BE2C (cell line): ENCODE results near the gene ZNF787.

Experiments
- DNase-seq: peaks from one replicate; pipeline ENCODE4 v3.0.0-alpha.2; 2020
- H3K27me3 ChIP-seq: fragments of 250-450 bp; sonication (Bioruptor Pico); 2 replicates; pipeline ENCODE4 v1.5.1; 2020; ENCODE audit warnings: mild to moderate bottlenecking
- H3K36me3 ChIP-seq: fragments of 250-450 bp; sonication (Bioruptor Pico); 2 replicates; pipeline ENCODE4 v1.5.1; 2020; ENCODE audit warnings: mild to moderate bottlenecking
- H3K4me1 ChIP-seq: fragments of 250-450 bp; sonication (Bioruptor Pico); 2 replicates; pipeline ENCODE4 v1.5.1; 2020
- H3K4me3 ChIP-seq: 2 replicates; pipeline ENCODE4 v1.5.1; 2011; ENCODE audit warnings: low read depth, low read length
- H3K9me3 ChIP-seq: fragments of 250-450 bp; sonication (Bioruptor Pico); 2 replicates; pipeline ENCODE4 v1.5.1; 2020
- TF ChIP-seq, protein P1 (sequence below): IDR thresholded peaks from 2 replicates; pipeline ENCODE4 v1.5.1; 2012; ENCODE audit warnings: mild to moderate bottlenecking, low read depth, low read length

Gene ZNF787

GRCh38 chr19:56086671-56087430, 34.2 kb downstream of the ZNF787 start:
- Histone ChIP-seq H3K9me3 (no peaks in the 10 kb centered on the region), H3K36me3 (peaks cover 4% of the 10 kb centered on the region), H3K4me3 (no peak overlapping the region), H3K27me3 (no peaks in the 10 kb centered on the region), H3K4me1 (no peaks in the 10 kb centered on the region)
- DNase-seq = no peak
- TF ChIP-seq, protein P1, sequence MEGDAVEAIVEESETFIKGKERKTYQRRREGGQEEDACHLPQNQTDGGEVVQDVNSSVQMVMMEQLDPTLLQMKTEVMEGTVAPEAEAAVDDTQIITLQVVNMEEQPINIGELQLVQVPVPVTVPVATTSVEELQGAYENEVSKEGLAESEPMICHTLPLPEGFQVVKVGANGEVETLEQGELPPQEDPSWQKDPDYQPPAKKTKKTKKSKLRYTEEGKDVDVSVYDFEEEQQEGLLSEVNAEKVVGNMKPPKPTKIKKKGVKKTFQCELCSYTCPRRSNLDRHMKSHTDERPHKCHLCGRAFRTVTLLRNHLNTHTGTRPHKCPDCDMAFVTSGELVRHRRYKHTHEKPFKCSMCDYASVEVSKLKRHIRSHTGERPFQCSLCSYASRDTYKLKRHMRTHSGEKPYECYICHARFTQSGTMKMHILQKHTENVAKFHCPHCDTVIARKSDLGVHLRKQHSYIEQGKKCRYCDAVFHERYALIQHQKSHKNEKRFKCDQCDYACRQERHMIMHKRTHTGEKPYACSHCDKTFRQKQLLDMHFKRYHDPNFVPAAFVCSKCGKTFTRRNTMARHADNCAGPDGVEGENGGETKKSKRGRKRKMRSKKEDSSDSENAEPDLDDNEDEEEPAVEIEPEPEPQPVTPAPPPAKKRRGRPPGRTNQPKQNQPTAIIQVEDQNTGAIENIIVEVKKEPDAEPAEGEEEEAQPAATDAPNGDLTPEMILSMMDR = no peak

DNA sequence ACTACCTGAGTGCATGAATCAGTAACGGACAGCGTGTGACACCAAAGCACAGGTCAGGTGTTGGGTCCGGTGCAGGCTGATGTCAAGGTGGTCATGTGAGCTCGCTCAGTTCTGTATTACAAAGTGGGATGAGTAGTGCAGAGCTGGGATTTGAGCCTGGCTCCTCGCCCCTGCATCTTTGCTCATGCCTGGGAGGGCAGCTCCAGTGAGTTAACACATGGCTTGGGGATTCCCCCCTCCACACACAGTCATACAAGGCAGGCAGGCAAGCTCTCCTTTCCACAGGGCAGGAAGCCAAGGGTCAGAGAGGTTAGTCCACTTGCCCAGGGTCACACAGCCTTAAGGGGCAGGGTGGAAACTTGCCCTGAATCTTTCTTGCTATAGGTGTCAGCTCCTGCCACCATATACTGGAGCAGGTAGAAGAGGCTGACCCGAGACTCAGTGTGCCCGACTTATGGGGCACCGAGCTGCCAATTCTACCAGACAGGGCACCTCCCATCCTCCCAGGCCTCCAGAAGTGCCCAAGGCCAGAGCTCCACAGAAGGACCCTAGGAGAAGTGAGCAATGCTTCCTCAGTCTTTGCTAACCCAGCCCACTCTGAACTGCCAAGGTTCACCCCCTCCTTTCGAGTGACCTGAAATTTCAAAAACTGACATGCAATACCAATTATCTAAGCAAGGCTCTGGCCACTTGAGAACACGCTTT, 35.4 kb downstream of the ZNF787 start:
- Histone ChIP-seq H3K27me3 (no peaks in the 10 kb centered on the region), H3K4me3 (no peak overlapping the region), H3K36me3 (peaks cover 4% of the 10 kb centered on the region), H3K4me1 (no peaks in the 10 kb centered on the region), H3K9me3 (no peaks in the 10 kb centered on the region)
- TF ChIP-seq, protein P1 = no peak
- no peak for DNase-seq

DNA sequence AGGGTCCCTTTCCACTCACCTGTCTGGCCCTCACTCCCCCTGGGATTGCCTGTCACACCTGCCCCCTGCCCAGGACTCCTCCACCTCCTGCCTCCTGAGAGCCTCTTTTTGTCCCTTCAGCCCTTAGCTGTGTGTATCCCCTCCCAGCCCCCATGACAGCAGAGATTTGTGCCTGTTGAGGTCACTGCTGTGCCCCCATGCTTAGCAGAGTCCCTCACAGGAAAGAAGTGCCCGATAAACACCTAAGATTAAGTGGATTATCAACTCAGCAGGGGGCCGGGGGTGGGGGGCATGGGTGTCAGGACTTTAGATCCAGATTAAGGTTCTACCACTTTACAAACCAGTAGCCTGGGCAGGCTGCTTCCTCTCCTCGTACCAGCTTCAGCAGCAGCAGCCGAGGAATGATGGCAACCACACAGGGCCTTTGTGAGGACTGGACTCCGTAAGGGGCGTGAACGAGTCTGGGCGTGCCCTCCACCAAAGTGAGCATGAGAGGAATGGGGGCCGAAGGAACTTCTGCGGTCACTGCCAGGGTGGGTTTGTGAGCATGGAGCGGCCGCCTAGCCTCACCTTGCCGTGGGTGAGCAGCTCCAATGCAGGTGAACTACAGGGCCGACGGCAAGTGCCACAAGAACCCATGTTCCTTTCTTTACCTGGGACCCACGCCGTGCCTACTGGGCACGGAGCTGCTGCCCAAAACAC, 36.1 kb downstream of the ZNF787 start:
- H3K36me3 ChIP-seq = peaks cover 4% of the 10 kb centered on the region
- no peaks in the 10 kb centered on the region for H3K4me1 ChIP-seq
- TF ChIP-seq, protein P1 = no peak
- DNase-seq = no peak
- no peaks in the 10 kb centered on the region for H3K9me3 ChIP-seq
- H3K27me3 ChIP-seq = no peaks in the 10 kb centered on the region
- no peak overlapping the region for H3K4me3 ChIP-seq

- no peak overlapping the region for H3K4me3 ChIP-seq
- no peaks in the 10 kb centered on the region for H3K4me1 ChIP-seq
- no peak for DNase-seq
- no peaks in the 10 kb centered on the region for H3K9me3 ChIP-seq
- no peaks in the 10 kb centered on the region for H3K27me3 ChIP-seq
- H3K36me3 ChIP-seq = peaks cover 3% of the 10 kb centered on the region
- TF ChIP-seq, protein P1 = no peak
Observed at GRCh38 chr19:56083668-56084067, 37.4 kb downstream of the ZNF787 start.

DNA sequence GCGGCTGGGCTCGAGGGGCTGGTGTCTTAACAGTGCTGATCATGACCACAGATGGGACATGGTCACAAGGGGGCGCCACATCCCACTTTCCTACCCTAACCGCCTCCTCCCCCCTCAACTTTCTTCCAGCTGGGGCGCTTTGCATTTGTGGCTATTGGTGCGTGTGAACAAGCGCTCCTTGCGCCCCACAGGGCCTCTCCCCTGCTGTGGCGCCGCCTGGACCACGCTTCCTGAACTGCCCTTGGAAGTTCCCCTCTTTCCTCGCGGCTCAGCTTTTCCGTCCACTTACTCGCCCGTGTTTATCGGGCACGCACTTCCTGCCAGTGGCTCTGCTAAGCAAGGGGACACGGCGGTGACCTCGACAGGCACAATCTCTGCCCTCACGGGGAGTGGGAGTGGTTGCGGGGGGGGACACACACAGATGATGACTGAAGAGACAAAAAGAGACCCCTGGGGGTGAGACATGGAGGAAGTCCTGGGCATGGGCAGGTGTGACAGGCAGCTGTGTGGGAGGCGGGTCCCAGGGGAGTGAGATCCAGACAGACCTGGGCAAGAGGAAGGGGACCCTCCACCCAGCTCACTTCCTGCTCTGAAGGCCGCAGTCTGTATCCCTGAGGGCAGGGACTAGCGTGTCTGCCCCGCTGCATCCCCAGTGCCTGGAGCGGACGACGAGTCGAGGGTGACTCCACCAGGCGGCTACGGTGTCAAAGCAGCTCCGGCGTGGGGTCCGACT, 40.3 kb downstream of the ZNF787 start:
- DNase-seq = peak; percentile 86

More for the DNA sequence above, 40.3 kb downstream of the ZNF787 start:
- H3K4me3 ChIP-seq = peak overlapping the region; percentile 63
- TF ChIP-seq, protein P1 = peak; percentile 72
- H3K27me3 ChIP-seq = no peaks in the 10 kb centered on the region
- H3K36me3 ChIP-seq = no peaks in the 10 kb centered on the region
- H3K4me1 ChIP-seq = no peaks in the 10 kb centered on the region
- H3K9me3 ChIP-seq = no peaks in the 10 kb centered on the region
